A549 (cell line): ENCODE results near the gene C1QTNF9. TPM values are rescaled to one million over a fixed set of nuclear protein-coding genes. Genes with fewer than 3 reads are reported as not detected.

ENCODE experiments used
- ATAC-seq, 2 experiments: fragments of 200-7000 bp in 1 of 2; fragments of >200 bp in 1 of 2; cut with Nextera tagmentation in 1 of 2; cut with Tn5 transposase in 1 of 2; 3 replicates each; pipeline versions ENCODE4 v1.8.0 to v1.9.1; 2018 to 2020; ENCODE audit warnings: mild to moderate bottlenecking in 1 of 2, moderate library complexity in 1 of 2
- CTCF ChIA-PET: fragments of 300-600 bp; sonication (Branson Sonifier 250); formaldehyde crosslinking; extraction: SDS; loops from one replicate; lab custom pipeline; 2021; ENCODE audit warnings: antibody characterized with exemption, inconsistent platforms; lab: Yijun Ruan, JAX
- POLR2A ChIA-PET: fragments of 350-600 bp; formaldehyde crosslinking; extraction: SDS; loops from one replicate; lab custom pipeline; 2021; ENCODE audit warnings: antibody characterized with exemption, inconsistent platforms; lab: Yijun Ruan, JAX
- DNase-seq, 2 experiments: peaks; one replicate each; pipeline versions ENCODE4 v3.0.0 to v3.0.0-alpha.2; 2011 to 2016; ENCODE audit warnings: low read depth in 1 of 2, low spot score in 1 of 2
- FAIRE-seq: peaks from 2 replicates; lab custom pipeline; 2011; peaks lifted over from hg19 to GRCh38; lab: Jason Lieb, UNC
- H3K27ac ChIP-seq, 2 experiments: fragments of >200 bp; sonication (Bioruptor Twin); formaldehyde crosslinking; 3 replicates each; pipeline ENCODE4 v1.5.1; 2016 to 2017
- H3K4me1 ChIP-seq: fragments of >200 bp; sonication (Bioruptor Twin); formaldehyde crosslinking; 3 replicates; pipeline ENCODE4 v1.6.1; 2016
- H3K4me2 ChIP-seq: fragments of >200 bp; sonication (Bioruptor Twin); formaldehyde crosslinking; 3 replicates; pipeline ENCODE4 v1.6.1; 2016
- H3K4me3 ChIP-seq: fragments of >200 bp; sonication (Bioruptor Twin); formaldehyde crosslinking; 3 replicates; pipeline ENCODE4 v1.5.1; 2016
- H3K9me3 ChIP-seq: fragments of >200 bp; sonication (Bioruptor Twin); formaldehyde crosslinking; 3 replicates; pipeline ENCODE4 v1.6.1; 2016
- CBX8 ChIP-seq: fragments of 200-600 bp; sonication (generic); IDR thresholded peaks from 2 replicates; pipeline ENCODE4 v1.6.1; 2016
- CEBPB ChIP-seq, 2 experiments: fragments of >200 bp in 1 of 2; sonication (Bioruptor Twin) in 1 of 2; formaldehyde crosslinking in 1 of 2; IDR thresholded peaks; 2 replicates each; pipeline ENCODE4 v1.6.1; 2012 to 2016
- CHD2 ChIP-seq: fragments of 150-350 bp; IDR thresholded peaks from 2 replicates; pipeline ENCODE4 v1.6.1; 2014; ENCODE audit warnings: low read length; ENCODE audit not compliant: partially characterized antibody
- FOSB ChIP-seq: fragments of 250-450 bp; sonication (Bioruptor Pico); IDR thresholded peaks from 2 replicates; pipeline ENCODE4 v1.5.0; 2020; ENCODE audit warnings: mild to moderate bottlenecking, moderate library complexity
- HOXB5 ChIP-seq: fragments of 250-450 bp; sonication (Bioruptor Pico); IDR thresholded peaks from 2 replicates; pipeline ENCODE4 v1.5.0; 2020; ENCODE audit warnings: mild to moderate bottlenecking, moderate library complexity
- KDM1A ChIP-seq: fragments of 200-600 bp; sonication (generic); IDR thresholded peaks from 2 replicates; pipeline ENCODE4 v1.6.1; 2016; ENCODE audit warnings: low read depth, mild to moderate bottlenecking
- MAZ ChIP-seq: fragments of 150-350 bp; IDR thresholded peaks from 2 replicates; pipeline ENCODE4 v1.6.1; 2014; ENCODE audit warnings: antibody characterized with exemption, low read depth, low read length, borderline replicate concordance
- POLR2AphosphoS2 ChIP-seq: conservative IDR thresholded peaks from 2 replicates; pipeline ENCODE4 v1.6.1; 2012; ENCODE audit warnings: low read length, improper control_type of control experiment, inconsistent platforms
- RARB ChIP-seq: fragments of 250-450 bp; sonication (Bioruptor Pico); IDR thresholded peaks from 2 replicates; pipeline ENCODE4 v1.8.0; 2021; ENCODE audit warnings: mild to moderate bottlenecking, moderate library complexity
- RCOR1 ChIP-seq: fragments of 150-350 bp; IDR thresholded peaks from 2 replicates; pipeline ENCODE4 v1.6.1; 2014; ENCODE audit warnings: antibody characterized with exemption, low read length, low read depth
- RNF2 ChIP-seq: fragments of 200-600 bp; sonication (generic); IDR thresholded peaks from 2 replicates; pipeline ENCODE4 v1.6.1; 2016; ENCODE audit warnings: low read depth, mild to moderate bottlenecking, antibody characterized with exemption, moderate library complexity, borderline replicate concordance
- SREBF2 ChIP-seq: fragments of 450-650 bp; IDR thresholded peaks from 2 replicates; pipeline ENCODE4 v1.6.1; 2014; ENCODE audit warnings: mild to moderate bottlenecking, moderate library complexity
- ZFP36 ChIP-seq: fragments of 450-650 bp; IDR thresholded peaks from 2 replicates; pipeline ENCODE4 v1.6.1; 2014; ENCODE audit warnings: borderline replicate concordance; ENCODE audit not compliant: partially characterized antibody
- ZNF302 ChIP-seq: fragments of 250-450 bp; sonication (Bioruptor Pico); IDR thresholded peaks from 2 replicates; pipeline ENCODE4 v1.9.0; 2021; ENCODE audit warnings: inconsistent platforms, mild to moderate bottlenecking, moderate library complexity
- ZSCAN20 ChIP-seq: fragments of 250-450 bp; sonication (Bioruptor Pico); IDR thresholded peaks from 2 replicates; pipeline ENCODE4 v1.8.0; 2022; ENCODE audit warnings: mild to moderate bottlenecking, moderate library complexity
- WGBS: methylation state at CpG from one replicate; pipeline ENCODE4 v1.1.6; 2017; ENCODE audit errors: missing lambda C conversion rate; 5-methylcytosine and 5-hydroxymethylcytosine counted together
- polyA plus RNA-seq, 4 experiments: library from polyadenylated mRNA; depleted of rRNA in 3 of 4; stranded (reverse); fragments of >200 nt; fragmentation: RNase III in 1 of 4; extraction: RNeasy Plus Mini Kit Qiagen cat#74134 plus additional on column Dnase treatment in 1 of 4; gene quantifications; 2 replicates in 3 of 4; 3 replicates in 1 of 4; pipeline ENCODE4 v1.2.3, GENCODE V29; 2011 to 2017
- TF ChIP-seq, protein P1 (sequence below): fragments of 450-650 bp; IDR thresholded peaks from 2 replicates; pipeline ENCODE4 v1.6.1; 2014; ENCODE audit warnings: antibody characterized with exemption
- TF ChIP-seq, protein P2 (sequence below): fragments of 250-450 bp; sonication (Bioruptor Pico); IDR thresholded peaks from 2 replicates; pipeline ENCODE4 v1.5.0; 2020; ENCODE audit warnings: low read depth, mild to moderate bottlenecking, moderate library complexity
- TF ChIP-seq, protein P3 (sequence below): fragments of >200 bp; sonication (Bioruptor Twin); formaldehyde crosslinking; IDR thresholded peaks from 2 replicates; pipeline ENCODE4 v1.6.1; 2016
- TF ChIP-seq, protein P4 (sequence below): fragments of >200 bp; sonication (Bioruptor Twin); formaldehyde crosslinking; IDR thresholded peaks from 3 replicates; pipeline ENCODE4 v1.6.1; 2016
- TF ChIP-seq, protein P5 (sequence below): fragments of 150-350 bp; IDR thresholded peaks from 2 replicates; pipeline ENCODE4 v1.6.1; 2014; ENCODE audit warnings: low read depth, mild to moderate bottlenecking, low read length
- TF ChIP-seq, protein P6 (sequence below): IDR thresholded peaks from 2 replicates; pipeline ENCODE4 v1.6.1; 2012
- TF ChIP-seq, protein P7 (sequence below): fragments of 200-600 bp; sonication (generic); IDR thresholded peaks from 2 replicates; pipeline ENCODE4 v1.6.1; 2016; ENCODE audit warnings: antibody characterized with exemption, mild to moderate bottlenecking, moderate library complexity
- TF ChIP-seq, protein P8 (sequence below): fragments of 250-450 bp; sonication (Bioruptor Pico); IDR thresholded peaks from 2 replicates; pipeline ENCODE4 v1.5.0; 2021; ENCODE audit warnings: mild to moderate bottlenecking, moderate library complexity, borderline replicate concordance

C1QTNF9 gene
- polyA plus RNA-seq, 2 of the 4 experiments (the other 2 are of a cell fraction): not detected

DNA sequence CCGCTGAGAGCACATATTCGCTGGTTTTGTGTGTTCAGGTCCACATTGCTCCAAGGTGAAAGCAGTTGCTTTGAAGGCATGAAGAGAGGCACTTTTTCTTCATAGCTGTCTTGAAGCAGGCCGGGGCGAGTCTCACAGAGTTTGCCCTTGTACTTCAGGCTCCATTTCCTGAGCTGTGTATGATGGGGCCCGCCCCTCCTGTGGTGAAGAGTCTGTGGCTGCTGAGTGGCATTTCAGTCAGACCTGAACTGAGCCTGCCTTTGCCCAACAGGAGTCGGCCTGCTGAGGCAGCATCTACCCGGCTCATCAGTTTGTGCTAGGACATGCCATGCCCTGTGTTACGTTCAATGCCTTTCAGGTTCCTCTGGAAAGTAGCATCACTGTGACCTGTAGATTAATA is 44.4 kb upstream of the C1QTNF9 start:
- 92% methylated on average over 8 of the region's 8 CpGs for WGBS
- no peak for FAIRE-seq
- POLR2A ChIA-PET: no interaction called here
- TF ChIP-seq CEBPB (IDR thresholded peaks at IDR 0.05) (no peak), ZFP36 (no peak), RARB (no peak)
- TF ChIP-seq, protein P1, sequence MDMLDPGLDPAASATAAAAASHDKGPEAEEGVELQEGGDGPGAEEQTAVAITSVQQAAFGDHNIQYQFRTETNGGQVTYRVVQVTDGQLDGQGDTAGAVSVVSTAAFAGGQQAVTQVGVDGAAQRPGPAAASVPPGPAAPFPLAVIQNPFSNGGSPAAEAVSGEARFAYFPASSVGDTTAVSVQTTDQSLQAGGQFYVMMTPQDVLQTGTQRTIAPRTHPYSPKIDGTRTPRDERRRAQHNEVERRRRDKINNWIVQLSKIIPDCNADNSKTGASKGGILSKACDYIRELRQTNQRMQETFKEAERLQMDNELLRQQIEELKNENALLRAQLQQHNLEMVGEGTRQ: no peak
- Histone ChIP-seq H3K4me2 (no peak overlapping the region), H3K4me3 (no peak overlapping the region), H3K27ac (no peak overlapping the region), H3K4me1 (peaks cover 2% of the 10 kb centered on the region; the same call in 2 of the 3 replicates), H3K9me3 (no peaks in the 10 kb centered on the region)
- no peak for DNase-seq
- no peak for ATAC-seq
- CTCF ChIA-PET: no interaction called here

DNA sequence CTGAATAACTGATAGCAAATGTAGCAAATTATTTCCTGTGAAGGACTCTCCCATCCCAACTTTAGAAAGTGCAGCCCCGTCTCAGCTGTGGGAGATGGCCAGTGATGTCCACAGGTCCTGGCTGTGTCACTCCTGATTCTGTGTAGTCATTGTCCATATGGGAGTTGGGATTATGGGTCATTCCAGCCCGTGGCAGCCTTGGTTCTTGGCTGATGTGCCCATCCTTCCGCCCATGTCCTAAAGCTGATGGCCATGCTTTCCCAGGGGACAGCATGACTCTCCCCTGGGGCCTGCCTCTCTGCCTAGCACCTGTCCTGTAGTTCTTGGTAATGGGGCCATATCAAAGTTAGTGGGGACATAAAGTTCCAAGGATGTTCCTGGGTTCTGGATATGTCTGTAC is 43.9 kb upstream of the C1QTNF9 start:
- H3K4me3 ChIP-seq: no peak overlapping the region
- H3K9me3 ChIP-seq: no peaks in the 10 kb centered on the region
- no peak overlapping the region for H3K4me2 ChIP-seq
- ChIA-PET POLR2A (no interaction called here), CTCF (no interaction called here)
- ATAC-seq: no peak
- H3K27ac ChIP-seq: no peak overlapping the region
- FAIRE-seq: no peak
- no peak for DNase-seq
- WGBS: 66% methylated on average over 3 of the region's 3 CpGs
- TF ChIP-seq CBX8 (no peak), RCOR1 (no peak), SREBF2 (no peak), CHD2 (no peak), MAZ (no peak)
- TF ChIP-seq, protein P2, sequence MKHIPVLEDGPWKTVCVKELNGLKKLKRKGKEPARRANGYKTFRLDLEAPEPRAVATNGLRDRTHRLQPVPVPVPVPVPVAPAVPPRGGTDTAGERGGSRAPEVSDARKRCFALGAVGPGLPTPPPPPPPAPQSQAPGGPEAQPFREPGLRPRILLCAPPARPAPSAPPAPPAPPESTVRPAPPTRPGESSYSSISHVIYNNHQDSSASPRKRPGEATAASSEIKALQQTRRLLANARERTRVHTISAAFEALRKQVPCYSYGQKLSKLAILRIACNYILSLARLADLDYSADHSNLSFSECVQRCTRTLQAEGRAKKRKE (CRISPR knock-in tag): no peak
- TF ChIP-seq, all 56 proteins: peak for 0
- H3K4me1 ChIP-seq: peaks cover 7% of the 10 kb centered on the region; the same call in 2 of the 3 replicates

DNA sequence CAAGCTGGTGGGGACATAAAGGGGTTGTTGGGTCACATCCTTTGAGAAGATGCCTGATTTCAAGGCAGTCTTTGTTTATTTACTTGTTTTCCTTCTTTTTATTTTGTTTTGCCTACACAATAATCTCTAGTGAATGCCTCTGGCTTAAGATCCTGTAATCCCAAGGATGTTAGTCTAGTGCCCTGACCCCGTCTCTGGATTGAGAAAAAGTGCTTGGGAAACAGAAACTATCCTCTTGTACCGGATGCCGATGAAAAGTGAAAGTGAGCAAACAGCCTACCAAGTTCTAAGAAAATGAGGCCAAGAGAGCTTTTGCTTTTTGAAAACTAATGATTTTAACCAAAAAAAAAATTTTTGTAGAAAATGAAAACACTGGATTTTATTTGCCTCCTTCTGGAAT is 42.1 kb upstream of the C1QTNF9 start:
- no peak overlapping the region for H3K27ac ChIP-seq
- no peaks in the 10 kb centered on the region for H3K9me3 ChIP-seq
- no peak overlapping the region for H3K4me3 ChIP-seq
- POLR2A ChIA-PET: no interaction called here
- no peak for FAIRE-seq
- no peak for ATAC-seq
- WGBS: 98% methylated on average over 3 of the region's 3 CpGs
- DNase-seq: no peak
- CTCF ChIA-PET: interaction anchor here (0.7 kb wide), 1 partner anchor 39 kb away, joined by 3 read pairs; no protein-coding TSS in a partner anchor
- H3K4me2 ChIP-seq: no peak overlapping the region
- peaks cover 12% of the 10 kb centered on the region; the same call in 2 of the 3 replicates for H3K4me1 ChIP-seq
- no peak for TF ChIP-seq RNF2
- TF ChIP-seq HOXB5 (CRISPR knock-in tag): no peak
- TF ChIP-seq, protein P1: no peak
- TF ChIP-seq, protein P3, sequence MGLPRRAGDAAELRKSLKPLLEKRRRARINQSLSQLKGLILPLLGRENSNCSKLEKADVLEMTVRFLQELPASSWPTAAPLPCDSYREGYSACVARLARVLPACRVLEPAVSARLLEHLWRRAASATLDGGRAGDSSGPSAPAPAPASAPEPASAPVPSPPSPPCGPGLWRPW: no peak
- TF ChIP-seq ZNF302: no peak
- no peak for TF ChIP-seq ZSCAN20 (CRISPR knock-in tag)
- TF ChIP-seq POLR2AphosphoS2: no peak
- TF ChIP-seq, protein P4, sequence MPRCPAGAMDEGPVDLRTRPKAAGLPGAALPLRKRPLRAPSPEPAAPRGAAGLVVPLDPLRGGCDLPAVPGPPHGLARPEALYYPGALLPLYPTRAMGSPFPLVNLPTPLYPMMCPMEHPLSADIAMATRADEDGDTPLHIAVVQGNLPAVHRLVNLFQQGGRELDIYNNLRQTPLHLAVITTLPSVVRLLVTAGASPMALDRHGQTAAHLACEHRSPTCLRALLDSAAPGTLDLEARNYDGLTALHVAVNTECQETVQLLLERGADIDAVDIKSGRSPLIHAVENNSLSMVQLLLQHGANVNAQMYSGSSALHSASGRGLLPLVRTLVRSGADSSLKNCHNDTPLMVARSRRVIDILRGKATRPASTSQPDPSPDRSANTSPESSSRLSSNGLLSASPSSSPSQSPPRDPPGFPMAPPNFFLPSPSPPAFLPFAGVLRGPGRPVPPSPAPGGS: no peak
- TF ChIP-seq FOSB: no peak
- TF ChIP-seq KDM1A: no peak
- TF ChIP-seq, protein P5, sequence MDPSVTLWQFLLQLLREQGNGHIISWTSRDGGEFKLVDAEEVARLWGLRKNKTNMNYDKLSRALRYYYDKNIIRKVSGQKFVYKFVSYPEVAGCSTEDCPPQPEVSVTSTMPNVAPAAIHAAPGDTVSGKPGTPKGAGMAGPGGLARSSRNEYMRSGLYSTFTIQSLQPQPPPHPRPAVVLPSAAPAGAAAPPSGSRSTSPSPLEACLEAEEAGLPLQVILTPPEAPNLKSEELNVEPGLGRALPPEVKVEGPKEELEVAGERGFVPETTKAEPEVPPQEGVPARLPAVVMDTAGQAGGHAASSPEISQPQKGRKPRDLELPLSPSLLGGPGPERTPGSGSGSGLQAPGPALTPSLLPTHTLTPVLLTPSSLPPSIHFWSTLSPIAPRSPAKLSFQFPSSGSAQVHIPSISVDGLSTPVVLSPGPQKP: no peak
- TF ChIP-seq, protein P6, sequence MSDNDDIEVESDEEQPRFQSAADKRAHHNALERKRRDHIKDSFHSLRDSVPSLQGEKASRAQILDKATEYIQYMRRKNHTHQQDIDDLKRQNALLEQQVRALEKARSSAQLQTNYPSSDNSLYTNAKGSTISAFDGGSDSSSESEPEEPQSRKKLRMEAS: no peak
- TF ChIP-seq, protein P7, sequence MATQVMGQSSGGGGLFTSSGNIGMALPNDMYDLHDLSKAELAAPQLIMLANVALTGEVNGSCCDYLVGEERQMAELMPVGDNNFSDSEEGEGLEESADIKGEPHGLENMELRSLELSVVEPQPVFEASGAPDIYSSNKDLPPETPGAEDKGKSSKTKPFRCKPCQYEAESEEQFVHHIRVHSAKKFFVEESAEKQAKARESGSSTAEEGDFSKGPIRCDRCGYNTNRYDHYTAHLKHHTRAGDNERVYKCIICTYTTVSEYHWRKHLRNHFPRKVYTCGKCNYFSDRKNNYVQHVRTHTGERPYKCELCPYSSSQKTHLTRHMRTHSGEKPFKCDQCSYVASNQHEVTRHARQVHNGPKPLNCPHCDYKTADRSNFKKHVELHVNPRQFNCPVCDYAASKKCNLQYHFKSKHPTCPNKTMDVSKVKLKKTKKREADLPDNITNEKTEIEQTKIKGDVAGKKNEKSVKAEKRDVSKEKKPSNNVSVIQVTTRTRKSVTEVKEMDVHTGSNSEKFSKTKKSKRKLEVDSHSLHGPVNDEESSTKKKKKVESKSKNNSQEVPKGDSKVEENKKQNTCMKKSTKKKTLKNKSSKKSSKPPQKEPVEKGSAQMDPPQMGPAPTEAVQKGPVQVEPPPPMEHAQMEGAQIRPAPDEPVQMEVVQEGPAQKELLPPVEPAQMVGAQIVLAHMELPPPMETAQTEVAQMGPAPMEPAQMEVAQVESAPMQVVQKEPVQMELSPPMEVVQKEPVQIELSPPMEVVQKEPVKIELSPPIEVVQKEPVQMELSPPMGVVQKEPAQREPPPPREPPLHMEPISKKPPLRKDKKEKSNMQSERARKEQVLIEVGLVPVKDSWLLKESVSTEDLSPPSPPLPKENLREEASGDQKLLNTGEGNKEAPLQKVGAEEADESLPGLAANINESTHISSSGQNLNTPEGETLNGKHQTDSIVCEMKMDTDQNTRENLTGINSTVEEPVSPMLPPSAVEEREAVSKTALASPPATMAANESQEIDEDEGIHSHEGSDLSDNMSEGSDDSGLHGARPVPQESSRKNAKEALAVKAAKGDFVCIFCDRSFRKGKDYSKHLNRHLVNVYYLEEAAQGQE: no peak
- TF ChIP-seq, protein P8, sequence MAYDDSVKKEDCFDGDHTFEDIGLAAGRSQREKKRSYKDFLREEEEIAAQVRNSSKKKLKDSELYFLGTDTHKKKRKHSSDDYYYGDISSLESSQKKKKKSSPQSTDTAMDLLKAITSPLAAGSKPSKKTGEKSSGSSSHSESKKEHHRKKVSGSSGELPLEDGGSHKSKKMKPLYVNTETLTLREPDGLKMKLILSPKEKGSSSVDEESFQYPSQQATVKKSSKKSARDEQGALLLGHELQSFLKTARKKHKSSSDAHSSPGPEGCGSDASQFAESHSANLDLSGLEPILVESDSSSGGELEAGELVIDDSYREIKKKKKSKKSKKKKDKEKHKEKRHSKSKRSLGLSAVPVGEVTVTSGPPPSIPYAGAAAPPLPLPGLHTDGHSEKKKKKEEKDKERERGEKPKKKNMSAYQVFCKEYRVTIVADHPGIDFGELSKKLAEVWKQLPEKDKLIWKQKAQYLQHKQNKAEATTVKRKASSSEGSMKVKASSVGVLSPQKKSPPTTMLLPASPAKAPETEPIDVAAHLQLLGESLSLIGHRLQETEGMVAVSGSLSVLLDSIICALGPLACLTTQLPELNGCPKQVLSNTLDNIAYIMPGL (CRISPR knock-in tag): no peak
